Caco-2 (cell line): Measurements from ENCODE around the gene ERAS. TPM values are rescaled to one million over a fixed set of nuclear protein-coding genes. Genes with fewer than 3 reads are reported as not detected.

Experiments used
- BruUV-seq: library from RNA; stranded (reverse); fragments of 400-500 nt; replicated peaks from 2 replicates; lab custom pipeline; 2021; lab: Mats Ljungman, UMichigan
- CTCF ChIA-PET: fragments of 300-600 bp; sonication (Branson Sonifier 250); formaldehyde crosslinking; loops from one replicate; lab custom pipeline; 2022; ENCODE audit warnings: antibody characterized with exemption; lab: Charles Lee
- POLR2A ChIA-PET: fragments of 300-600 bp; sonication (Branson Sonifier 250); formaldehyde crosslinking; loops from one replicate; lab custom pipeline; 2022; ENCODE audit warnings: antibody characterized with exemption; lab: Charles Lee
- DNase-seq, 2 experiments: peaks; one replicate each; pipeline versions ENCODE4 v3.0.0 to v3.0.0-alpha.2; 2020 to 2022
- H3K27me3 ChIP-seq: replicated peaks from 2 replicates; pipeline ENCODE4 v1.6.0; 2011; ENCODE audit warnings: low read length; ENCODE audit not compliant: control insufficient read depth, insufficient read depth
- H3K36me3 ChIP-seq: 2 replicates; pipeline ENCODE4 v1.5.1; 2011; ENCODE audit warnings: low read length; ENCODE audit not compliant: control insufficient read depth, insufficient read depth
- H3K4me1 ChIP-seq: fragments of 250-450 bp; sonication (Bioruptor Pico); 2 replicates; pipeline ENCODE4 v1.5.1; 2020; ENCODE audit warnings: mild to moderate bottlenecking
- H3K4me3 ChIP-seq: 2 replicates; pipeline ENCODE4 v1.5.1; 2011; ENCODE audit warnings: low read depth, mild to moderate bottlenecking, control low read depth, low read length
- H3K9me3 ChIP-seq: fragments of 250-450 bp; sonication (Bioruptor Pico); 2 replicates; pipeline ENCODE4 v1.5.1; 2020; ENCODE audit warnings: mild to moderate bottlenecking, moderate library complexity
- H3K27ac Mint-ChIP-seq: one replicate; pipeline ENCODE4 v1.8.0; 2022; ENCODE audit warnings: mixed read lengths; ENCODE audit not compliant: unreplicated experiment
- H3K27me3 Mint-ChIP-seq: one replicate; pipeline ENCODE4 v1.8.0; 2022; ENCODE audit warnings: mixed read lengths; ENCODE audit not compliant: insufficient read depth, unreplicated experiment
- H3K36me3 Mint-ChIP-seq: one replicate; pipeline ENCODE4 v1.8.0; 2022; ENCODE audit warnings: mild to moderate bottlenecking, mixed read lengths; ENCODE audit not compliant: insufficient read depth, unreplicated experiment
- H3K4me1 Mint-ChIP-seq: one replicate; pipeline ENCODE4 v1.8.0; 2022; ENCODE audit warnings: low read depth, mixed read lengths; ENCODE audit not compliant: unreplicated experiment
- H3K4me3 Mint-ChIP-seq: one replicate; pipeline ENCODE4 v1.8.0; 2022; ENCODE audit warnings: mild to moderate bottlenecking, moderate library complexity, mixed read lengths; ENCODE audit not compliant: unreplicated experiment
- H3K9me3 Mint-ChIP-seq: one replicate; pipeline ENCODE4 v1.8.0; 2022; ENCODE audit warnings: mixed read lengths; ENCODE audit not compliant: unreplicated experiment
- CTCF ChIP-seq, 2 experiments: fragments of 200-600 bp in 1 of 2; IDR thresholded peaks; 1 replicate in 1 of 2; 2 replicates in 1 of 2; pipeline versions ENCODE4 v1.5.1 to v1.8.0; 2011 to 2022; ENCODE audit warnings: antibody characterized with exemption in 1 of 2, control low read depth in 1 of 2, inconsistent platforms in 1 of 2, low read depth in 1 of 2, low read length in 1 of 2, mild to moderate bottlenecking in 1 of 2, moderate library complexity in 1 of 2; ENCODE audit not compliant: insufficient read depth in 1 of 2, severe bottlenecking in 1 of 2, unreplicated experiment in 1 of 2
- intact Hi-C: fragments of 100-400 bp; cut with micrococcal nuclease; formaldehyde crosslinking; loops from one replicate; pipeline ENCODE4 v1.10.0; 2022; ENCODE audit not compliant: unreplicated experiment
- total RNA-seq: library from RNA; stranded (reverse); gene quantifications from 2 replicates; pipeline ENCODE4 v1.2.3, GENCODE V29; 2022

ERAS gene
- total RNA-seq, 1 experiment from 2014 or later = not detected

- Mint-ChIP-seq H3K27me3 (no peaks in the 10 kb centered on the region), H3K4me1 (peaks cover 18% of the 10 kb centered on the region), H3K27ac (no peak overlapping the region), H3K36me3 (peaks cover 6% of the 10 kb centered on the region), H3K4me3 (no peak overlapping the region), H3K9me3 (no peaks in the 10 kb centered on the region)
- no TSS peak for BruUV-seq
- intact Hi-C loops = no loop called here
- Histone ChIP-seq H3K9me3 (no peaks in the 10 kb centered on the region), H3K4me1 (peaks cover 18% of the 10 kb centered on the region), H3K27me3 (no peaks in the 10 kb centered on the region), H3K4me3 (no peak overlapping the region), H3K36me3 (no peaks in the 10 kb centered on the region)
- DNase-seq = no peak
- no peak for TF ChIP-seq CTCF (IDR thresholded peaks at IDR 0.05; ENCODE audit: insufficient read depth in 1 of 2, low read depth in 1 of 2, low read length in 1 of 2, severe bottlenecking in 1 of 2, unreplicated experiment in 1 of 2)
- ChIA-PET POLR2A (no interaction called here), CTCF (no interaction called here)
These were observed 34.1 kb upstream of the ERAS start for GRCh38 chrX:48792219-48792618.

- no peaks in the 10 kb centered on the region for H3K9me3 Mint-ChIP-seq
- H3K27ac Mint-ChIP-seq = peak overlapping the region; percentile 76
- peaks cover 12% of the 10 kb centered on the region for H3K4me1 Mint-ChIP-seq
- Histone ChIP-seq H3K36me3 (no peaks in the 10 kb centered on the region), H3K4me3 (no peak overlapping the region), H3K9me3 (no peaks in the 10 kb centered on the region), H3K4me1 (peaks cover 18% of the 10 kb centered on the region), H3K27me3 (no peaks in the 10 kb centered on the region)
- H3K27me3 Mint-ChIP-seq = no peaks in the 10 kb centered on the region
- no TSS peak for BruUV-seq
- no peak overlapping the region for H3K4me3 Mint-ChIP-seq
- intact Hi-C loops = no loop called here
- DNase-seq = no peak
- TF ChIP-seq CTCF (IDR thresholded peaks at IDR 0.05; ENCODE audit: insufficient read depth in 1 of 2, low read depth in 1 of 2, low read length in 1 of 2, severe bottlenecking in 1 of 2, unreplicated experiment in 1 of 2) = no peak
- ChIA-PET CTCF (no interaction called here), POLR2A (no interaction called here)
- H3K36me3 Mint-ChIP-seq = peaks cover 2% of the 10 kb centered on the region
These were observed 32.4 kb upstream of the ERAS start for GRCh38 chrX:48793935-48794334.

- Histone ChIP-seq H3K27me3 (no peaks in the 10 kb centered on the region), H3K9me3 (no peaks in the 10 kb centered on the region), H3K4me3 (no peak overlapping the region), H3K4me1 (peaks cover 18% of the 10 kb centered on the region), H3K36me3 (no peaks in the 10 kb centered on the region)
- Mint-ChIP-seq H3K27me3 (no peaks in the 10 kb centered on the region), H3K4me3 (peak overlapping the region; percentile 48), H3K9me3 (no peaks in the 10 kb centered on the region), H3K4me1 (peaks cover 11% of the 10 kb centered on the region), H3K36me3 (no peaks in the 10 kb centered on the region), H3K27ac (peak overlapping the region; percentile 76)
- POLR2A ChIA-PET = no interaction called here
- no peak for TF ChIP-seq CTCF (IDR thresholded peaks at IDR 0.05; ENCODE audit: insufficient read depth in 1 of 2, low read depth in 1 of 2, low read length in 1 of 2, severe bottlenecking in 1 of 2, unreplicated experiment in 1 of 2)
- BruUV-seq = no TSS peak
- CTCF ChIA-PET = no interaction called here
- DNase-seq = no peak
- intact Hi-C loops = no loop called here
These were observed 31.9 kb upstream of the ERAS start for GRCh38 chrX:48794340-48794910.
